Measurements from ENCODE around the gene GPR3. TPM values are rescaled to one million over a fixed set of nuclear protein-coding genes. Genes with fewer than 3 reads are reported as not detected.
A peak's percentile ranks its signal among the peaks of the same experiment; 100 is the strongest.

The GPR3 gene
- total RNA-seq (2014; rRNA removed) (4.7 TPM in 2 replicates), Bru-seq, nascent RNA (percentile 57 among the genes with signal in this experiment), BruChase-seq, experiment 1, labeled RNA remaining after a 6-hour chase (percentile 82 among the genes with signal in this experiment), BruChase-seq, experiment 2, labeled RNA remaining after a 2-hour chase (percentile 59 among the genes with signal in this experiment)
- long read RNA-seq, partial matches to known transcripts, result 0 of 2 reads
- long read RNA-seq, other reads (novel, unspliced or antisense), result 0 of 2 reads

DNA sequence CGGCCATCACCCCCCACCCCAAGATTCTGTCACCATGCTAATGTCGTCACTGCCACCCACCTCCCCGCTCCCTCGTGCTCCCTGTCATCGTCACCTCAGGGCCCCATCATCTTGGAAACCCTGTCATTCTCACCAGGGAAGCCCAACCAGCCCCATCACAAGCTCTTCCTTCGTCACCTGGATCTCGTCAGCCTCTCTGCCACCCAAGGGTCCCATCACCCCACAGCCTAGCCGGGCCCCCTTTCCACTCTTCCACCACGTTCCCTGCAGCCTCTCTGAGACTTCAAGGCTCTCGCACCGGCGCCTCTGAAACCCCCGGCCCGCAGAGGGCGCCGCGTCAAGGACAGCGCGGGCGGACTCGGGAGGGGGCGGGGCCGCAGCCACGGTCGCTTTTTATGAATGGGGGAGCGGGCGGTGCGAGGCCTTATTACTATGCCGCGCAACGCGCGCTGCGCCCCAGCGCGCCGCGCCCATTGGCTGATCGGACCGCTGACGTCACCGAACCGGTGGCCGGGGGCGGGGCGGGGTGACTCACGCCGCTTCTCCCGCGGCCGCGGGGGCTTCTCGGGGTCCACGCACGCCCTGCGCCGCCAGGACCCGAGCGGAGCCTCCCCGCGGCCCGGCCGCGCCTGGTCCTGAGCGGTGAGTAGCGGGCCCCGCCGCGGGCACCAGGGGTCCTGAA is at the start of gene GPR3:
TSS of gene GPR3 (plus strand) at position 527 of the 682 bp plus-strand sequence. CDS start 1,177 bp downstream, outside the sequence.
- H3K4me3 ChIP-seq (ENCODE audit: low read length), result peak within 1 kb of the TSS; percentile 100
- H3K9me3 ChIP-seq (ENCODE audit: low read length), result no peaks in the 10 kb centered on the region
- POLR2A ChIA-PET (ENCODE audit: unreplicated experiment), result no interaction called here
- ATAC-seq (peak; percentile 82), DNase-seq (peak; percentile 94)
- no peaks in the 10 kb centered on the region for H3K27me3 ChIP-seq (ENCODE audit: low read length)
- H3F3A ChIP-seq (ENCODE audit: low read length, unreplicated experiment), result peaks cover 3% of the 10 kb centered on the region
- peak within 1 kb of the TSS; percentile 97 for H3K9ac ChIP-seq (ENCODE audit: low read length)
- H3K36me3 ChIP-seq (ENCODE audit: low read depth, low read length), result no peaks in the 10 kb centered on the region
- CTCF ChIA-PET, result interaction anchor here (1.0 to 1.1 kb wide), 2 partner anchors 25 to 92 kb away, joined by 3 to 5 read pairs; partner anchors contain the start of gene MAP3K6
- intact Hi-C loops (cut with micrococcal nuclease), result loop anchor here (1.0 kb wide), 1 partner anchor 93 kb away; no protein-coding TSS in a partner anchor
- H3K4me1 ChIP-seq (ENCODE audit: insufficient read depth, low read length), result peaks cover 25% of the 10 kb centered on the region
- no peaks in the 10 kb centered on the region for H3K9me2 ChIP-seq (replicated peaks; ENCODE audit: low read length)
- TF ChIP-seq, protein P1, sequence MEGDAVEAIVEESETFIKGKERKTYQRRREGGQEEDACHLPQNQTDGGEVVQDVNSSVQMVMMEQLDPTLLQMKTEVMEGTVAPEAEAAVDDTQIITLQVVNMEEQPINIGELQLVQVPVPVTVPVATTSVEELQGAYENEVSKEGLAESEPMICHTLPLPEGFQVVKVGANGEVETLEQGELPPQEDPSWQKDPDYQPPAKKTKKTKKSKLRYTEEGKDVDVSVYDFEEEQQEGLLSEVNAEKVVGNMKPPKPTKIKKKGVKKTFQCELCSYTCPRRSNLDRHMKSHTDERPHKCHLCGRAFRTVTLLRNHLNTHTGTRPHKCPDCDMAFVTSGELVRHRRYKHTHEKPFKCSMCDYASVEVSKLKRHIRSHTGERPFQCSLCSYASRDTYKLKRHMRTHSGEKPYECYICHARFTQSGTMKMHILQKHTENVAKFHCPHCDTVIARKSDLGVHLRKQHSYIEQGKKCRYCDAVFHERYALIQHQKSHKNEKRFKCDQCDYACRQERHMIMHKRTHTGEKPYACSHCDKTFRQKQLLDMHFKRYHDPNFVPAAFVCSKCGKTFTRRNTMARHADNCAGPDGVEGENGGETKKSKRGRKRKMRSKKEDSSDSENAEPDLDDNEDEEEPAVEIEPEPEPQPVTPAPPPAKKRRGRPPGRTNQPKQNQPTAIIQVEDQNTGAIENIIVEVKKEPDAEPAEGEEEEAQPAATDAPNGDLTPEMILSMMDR (conservative IDR thresholded peaks at IDR 0.05; ENCODE audit: low read depth, low read length), result peak; percentile 65
- TF ChIP-seq EZH2 (IDR thresholded peaks at IDR 0.05; ENCODE audit: low read length, unreplicated experiment), result no peak
- no peaks in the 10 kb centered on the region for H4K20me1 ChIP-seq (ENCODE audit: low read length)
- H3K4me2 ChIP-seq (ENCODE audit: low read length), result peak within 1 kb of the TSS; percentile 99
- H3K27ac ChIP-seq (ENCODE audit: low read length), result peak within 1 kb of the TSS; percentile 64
- BruUV-seq (replicated peaks), result no TSS peak
- H2AFZ ChIP-seq (ENCODE audit: low read length), result peak within 1 kb of the TSS; percentile 98
- peaks cover 20% of the 10 kb centered on the region for H3K79me2 ChIP-seq (ENCODE audit: low read length)

DNA sequence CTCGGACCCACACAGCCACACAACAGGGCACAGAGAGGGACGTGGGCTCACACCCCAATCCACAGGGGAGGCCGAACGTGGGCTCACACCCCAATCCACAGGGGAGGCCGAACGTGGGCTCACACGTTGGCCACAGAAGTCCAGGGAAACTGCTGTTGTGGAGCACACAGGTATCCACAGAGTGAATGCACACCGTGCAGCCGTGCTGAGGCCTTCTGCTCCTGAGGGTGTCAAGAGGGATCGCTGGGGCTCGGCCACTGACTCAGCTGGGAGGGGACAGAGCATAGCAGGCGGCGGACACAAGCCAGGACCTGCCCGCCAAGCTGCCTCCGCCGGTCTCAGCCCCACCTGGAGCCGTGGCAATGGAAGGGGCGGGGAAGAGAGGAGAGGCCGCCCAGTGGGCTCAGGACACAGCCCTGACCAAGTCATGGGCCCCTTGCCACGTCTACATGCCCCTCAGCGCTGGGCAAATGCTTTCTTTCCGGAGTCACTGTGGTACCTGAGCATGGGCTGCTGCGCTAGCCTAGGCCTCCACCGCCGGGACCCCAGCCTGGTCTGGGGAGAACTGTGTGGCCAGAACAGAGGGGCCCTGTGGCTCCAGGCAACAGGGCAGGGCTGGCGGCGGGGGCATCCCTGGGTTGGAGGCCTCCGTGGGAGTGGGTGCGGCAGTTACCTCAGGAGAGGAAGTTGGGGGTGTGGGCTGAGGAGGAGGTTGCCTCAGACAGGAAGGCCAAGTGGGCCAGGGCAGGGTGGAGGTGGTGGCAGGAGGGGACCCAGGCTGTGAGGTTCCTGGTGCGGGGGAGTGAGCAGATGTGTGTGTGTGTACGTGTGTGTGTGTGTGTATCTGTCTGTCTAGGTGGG is 49.4 kb upstream of the GPR3 start:
- Histone ChIP-seq H3K9ac (ENCODE audit: low read length) (peak overlapping the region; percentile 82), H3K4me1 (ENCODE audit: insufficient read depth, low read length) (peaks cover 43% of the 10 kb centered on the region), H3K79me2 (ENCODE audit: low read length) (peaks cover 24% of the 10 kb centered on the region), H3F3A (ENCODE audit: low read length, unreplicated experiment) (no peaks in the 10 kb centered on the region), H2AFZ (ENCODE audit: low read length) (peak overlapping the region; percentile 89), H3K9me3 (ENCODE audit: low read length) (no peaks in the 10 kb centered on the region), H3K4me2 (ENCODE audit: low read length) (peak overlapping the region; percentile 99), H3K27me3 (ENCODE audit: low read length) (no peaks in the 10 kb centered on the region), H4K20me1 (ENCODE audit: low read length) (no peaks in the 10 kb centered on the region), H3K27ac (ENCODE audit: low read length) (peak overlapping the region; percentile 88), H3K4me3 (ENCODE audit: low read length) (peak overlapping the region; percentile 79), H3K36me3 (ENCODE audit: low read depth, low read length) (no peaks in the 10 kb centered on the region), H3K9me2 (replicated peaks; ENCODE audit: low read length) (no peaks in the 10 kb centered on the region)
- POLR2A ChIA-PET (ENCODE audit: unreplicated experiment), result no interaction called here
- BruUV-seq (replicated peaks), result no TSS peak
- CTCF ChIA-PET, result interaction anchor here (1.3 kb wide), 1 partner anchor 43 kb away, joined by 4 read pairs; no protein-coding TSS in a partner anchor
- TF ChIP-seq EZH2 (IDR thresholded peaks at IDR 0.05; ENCODE audit: low read length, unreplicated experiment) (no peak), EZH2phosphoT487 (IDR thresholded peaks at IDR 0.05; ENCODE audit: borderline replicate concordance, low read length) (no peak)
- TF ChIP-seq, protein P1 (conservative IDR thresholded peaks at IDR 0.05; ENCODE audit: low read depth, low read length), result no peak
- ATAC-seq, result peak; percentile 65
- DNase-seq, result peak; percentile 79
- intact Hi-C loops (cut with micrococcal nuclease), result loop anchor here (2.0 to 5.0 kb wide), 2 partner anchors 20 to 41 kb away; partner anchors contain the start of gene TMEM222

Measured in PC-3 (cell line).